Hematopoietic multipotent progenitor cell (in vitro differentiated cells): Measurements from ENCODE around the gene CACNA1D. TPM values are rescaled to one million over a fixed set of nuclear protein-coding genes. Genes with fewer than 3 reads are reported as not detected.

ENCODE experiments used
- DNase-seq, 3 donors: peaks; one replicate each; pipeline ENCODE4 v3.0.0-alpha.2; 2011 to 2015; ENCODE audit warnings: low read depth in 2 of 3, low spot score in 2 of 3
- total RNA-seq: library from RNA; depleted of rRNA; stranded (reverse); fragments of >200 nt; gene quantifications from one replicate; pipeline ENCODE4 v1.2.3, GENCODE V29; 2012

The CACNA1D gene
- total RNA-seq, 1 donor = 0.81 TPM

DNA sequence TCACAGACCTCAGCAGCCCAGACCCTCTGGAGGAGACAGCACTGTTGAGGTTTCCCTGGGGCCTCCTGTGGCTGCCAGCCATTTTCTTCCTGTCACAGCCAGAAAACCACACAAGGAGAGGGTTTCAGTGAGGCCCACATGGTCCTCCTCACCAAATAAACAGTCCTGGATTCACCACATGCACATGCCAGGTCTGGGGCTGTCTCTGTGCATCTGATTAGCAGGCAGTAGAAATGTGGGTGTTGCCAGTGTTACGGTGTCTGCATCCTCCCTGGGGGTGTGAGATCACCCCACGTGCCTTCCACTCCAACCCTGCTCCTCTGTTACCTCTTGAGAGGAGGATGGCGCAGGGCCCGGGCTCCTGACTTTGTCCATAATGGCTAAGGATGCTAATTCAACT lies 211.4 kb downstream of the CACNA1D start:
- DNase-seq = peak in 1 of 3 donors; percentile 56

DNA sequence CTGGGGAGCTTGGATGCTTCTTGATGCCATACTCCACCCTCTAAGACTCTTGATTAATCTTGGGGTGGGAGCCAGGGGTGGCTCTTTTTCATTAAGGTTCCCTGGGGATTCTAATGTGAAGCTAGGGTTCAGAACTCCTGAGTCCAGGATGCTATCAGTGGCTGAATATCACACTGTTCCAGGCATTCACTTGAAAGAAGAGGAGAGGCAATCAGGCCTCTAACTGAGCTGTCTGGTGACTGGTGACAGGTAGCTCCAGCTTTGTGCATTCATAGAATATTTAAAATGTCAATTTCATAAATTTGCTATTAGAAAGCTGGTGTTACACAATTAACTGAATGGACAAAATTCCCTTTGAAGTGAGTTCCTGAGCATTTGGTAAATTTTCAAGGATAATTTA lies 212.8 kb downstream of the CACNA1D start:
- no peak for DNase-seq

DNA sequence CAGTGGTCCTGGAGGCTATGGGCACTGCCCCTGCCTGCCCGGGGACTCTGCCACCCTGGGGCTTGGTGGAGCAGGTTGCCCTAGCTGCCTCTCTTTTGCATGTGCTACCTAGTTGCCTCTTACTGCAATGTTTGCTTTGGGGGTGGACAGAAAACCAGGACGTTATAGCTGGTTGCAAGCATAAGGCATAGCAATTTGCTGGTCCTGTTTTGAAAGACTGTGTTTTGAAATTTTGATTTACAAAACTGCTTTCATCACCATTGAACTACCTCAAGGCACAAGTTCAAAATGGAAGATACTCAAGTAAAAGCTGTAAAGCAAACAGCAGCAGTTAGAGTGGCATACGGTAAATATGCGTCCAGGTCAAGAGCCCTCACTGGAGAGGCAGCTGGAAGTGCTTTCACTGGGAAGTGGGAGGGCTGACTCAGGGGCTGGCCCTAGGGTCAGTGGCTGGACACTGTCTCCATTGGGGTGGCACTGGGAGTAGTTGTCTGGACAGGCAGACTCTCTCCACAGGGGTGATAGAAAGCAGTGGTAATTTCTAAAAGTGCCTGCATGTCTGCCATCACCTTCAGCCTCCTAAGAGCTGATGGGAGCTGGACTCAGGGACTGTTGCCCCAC lies 213.7 kb downstream of the CACNA1D start:
- DNase-seq = no peak

DNA sequence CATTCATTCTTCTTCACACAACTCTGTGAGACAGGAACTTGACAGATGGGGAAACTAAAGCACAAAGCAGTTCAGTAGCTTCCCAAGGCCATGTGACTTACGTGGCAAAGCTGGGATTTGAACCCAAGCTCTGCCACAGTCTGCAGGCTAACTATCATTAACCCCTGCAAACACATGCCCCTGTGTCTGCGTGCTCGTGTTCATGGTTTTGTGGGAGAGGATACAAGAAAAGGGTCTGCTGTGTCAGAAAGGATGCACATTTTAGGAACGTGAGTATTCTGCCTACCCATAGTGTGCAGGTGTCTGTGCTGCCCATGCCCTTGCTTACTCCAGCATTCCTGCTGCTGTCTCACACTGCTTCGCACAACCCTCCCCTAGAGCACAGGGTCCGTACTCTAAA lies 214.8 kb downstream of the CACNA1D start:
- DNase-seq = no peak

DNA sequence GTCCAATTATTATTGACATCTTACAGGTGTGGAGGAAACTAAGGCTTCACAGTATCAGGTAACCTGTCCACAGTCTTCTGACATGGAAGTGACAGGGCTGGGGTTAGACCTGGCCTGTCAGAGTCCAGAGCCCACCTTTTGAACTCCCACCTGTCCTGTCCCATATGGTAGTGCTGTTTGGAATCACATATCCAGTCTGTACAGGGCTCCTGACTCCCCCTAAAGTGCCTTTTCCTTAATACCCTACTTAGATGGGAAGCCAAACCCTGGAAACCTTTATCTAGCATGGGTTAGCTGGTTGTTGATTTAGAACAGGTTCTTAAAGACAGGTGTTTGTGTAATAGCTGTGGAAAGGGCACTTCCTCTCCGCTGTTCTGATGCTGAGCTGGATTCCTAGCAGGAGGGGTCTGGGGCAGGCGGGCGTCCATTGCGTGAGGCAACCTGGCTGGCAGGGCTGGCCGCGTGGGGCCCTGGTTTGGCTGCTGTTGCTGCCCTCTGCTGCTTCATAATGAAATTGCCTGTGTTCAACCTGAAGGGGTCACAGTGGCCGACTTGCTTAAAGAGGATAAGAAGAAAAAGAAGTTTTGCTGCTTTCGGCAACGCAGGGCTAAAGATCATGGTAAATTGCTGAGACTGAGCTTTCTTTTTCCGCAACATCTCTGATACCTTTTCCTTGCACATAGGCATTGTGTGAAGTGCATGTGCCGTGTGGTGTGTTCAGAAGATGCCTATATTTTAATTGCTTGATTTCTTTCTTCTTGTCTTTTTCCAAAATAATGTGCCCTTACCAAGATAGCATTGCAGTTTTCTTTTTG lies 215.7 kb downstream of the CACNA1D start:
- DNase-seq = peak in 2 of 3 donors; percentile 76 to 86

DNA sequence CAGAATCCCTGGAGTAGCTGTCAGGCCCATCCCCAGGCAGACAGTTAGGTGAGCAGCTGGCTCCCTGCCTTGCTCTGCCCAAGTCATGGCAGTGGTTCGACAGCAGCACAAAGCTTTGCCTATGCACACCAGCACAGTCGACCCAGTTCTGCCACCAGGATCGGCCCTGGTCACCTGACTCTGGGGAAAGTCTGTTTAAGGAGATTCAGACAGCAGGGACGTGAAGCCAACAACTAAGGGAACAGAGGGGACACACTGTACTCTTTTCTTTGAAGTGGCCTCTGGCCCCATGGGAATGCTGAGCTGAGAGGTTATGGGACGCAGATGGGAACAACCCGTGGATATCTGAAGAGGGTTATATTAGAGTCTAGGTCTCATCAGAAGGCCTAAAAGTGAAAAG lies 217.0 kb downstream of the CACNA1D start:
- no peak for DNase-seq

DNA sequence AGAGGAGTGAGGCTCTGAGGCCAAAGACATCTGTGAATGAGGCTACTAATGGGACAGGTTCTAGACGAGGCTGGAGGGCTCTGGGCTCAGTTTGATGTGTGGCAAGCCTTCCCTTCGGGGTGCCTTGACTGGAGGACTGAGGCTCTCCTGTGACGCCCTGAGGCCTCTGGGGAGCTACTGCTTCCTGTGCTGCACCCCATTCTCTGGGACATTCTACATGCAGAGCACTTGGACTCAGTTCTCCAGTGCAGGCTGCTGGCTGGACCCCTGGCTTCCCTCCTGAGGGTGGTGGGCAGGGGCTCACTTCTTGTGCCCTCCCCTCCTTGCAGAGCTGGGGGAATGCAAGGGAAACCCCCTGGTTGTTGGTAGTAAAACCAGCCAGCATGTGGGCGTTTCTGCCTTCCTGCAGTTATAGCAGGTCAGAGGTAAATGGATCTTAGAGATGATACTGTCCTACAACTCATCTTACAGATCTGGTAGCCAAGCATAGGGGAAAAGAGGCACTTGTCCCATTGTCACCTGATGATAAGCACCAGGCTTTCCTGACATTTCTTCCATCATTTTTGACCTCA lies 218.5 kb downstream of the CACNA1D start:
- DNase-seq = no peak

DNA sequence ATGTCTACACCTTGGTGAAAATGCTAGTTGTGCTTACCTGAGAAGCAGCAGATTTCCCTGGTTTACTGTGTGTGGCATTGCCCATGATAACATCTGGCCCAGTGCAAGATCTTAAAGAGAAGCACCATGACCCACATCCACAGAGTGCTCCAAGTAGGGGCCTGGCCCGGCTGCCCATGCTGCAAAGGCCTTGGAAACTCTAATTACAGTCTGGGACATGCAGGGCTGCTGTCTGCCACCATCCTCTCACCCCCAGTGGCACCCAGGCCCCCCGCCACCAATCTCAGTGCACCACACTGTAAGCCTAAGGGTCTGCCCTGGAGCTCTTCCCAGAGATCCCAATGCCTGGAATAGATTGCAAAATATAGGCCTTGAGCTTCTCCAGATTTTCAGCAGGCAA lies 219.2 kb downstream of the CACNA1D start:
- no peak for DNase-seq

DNA sequence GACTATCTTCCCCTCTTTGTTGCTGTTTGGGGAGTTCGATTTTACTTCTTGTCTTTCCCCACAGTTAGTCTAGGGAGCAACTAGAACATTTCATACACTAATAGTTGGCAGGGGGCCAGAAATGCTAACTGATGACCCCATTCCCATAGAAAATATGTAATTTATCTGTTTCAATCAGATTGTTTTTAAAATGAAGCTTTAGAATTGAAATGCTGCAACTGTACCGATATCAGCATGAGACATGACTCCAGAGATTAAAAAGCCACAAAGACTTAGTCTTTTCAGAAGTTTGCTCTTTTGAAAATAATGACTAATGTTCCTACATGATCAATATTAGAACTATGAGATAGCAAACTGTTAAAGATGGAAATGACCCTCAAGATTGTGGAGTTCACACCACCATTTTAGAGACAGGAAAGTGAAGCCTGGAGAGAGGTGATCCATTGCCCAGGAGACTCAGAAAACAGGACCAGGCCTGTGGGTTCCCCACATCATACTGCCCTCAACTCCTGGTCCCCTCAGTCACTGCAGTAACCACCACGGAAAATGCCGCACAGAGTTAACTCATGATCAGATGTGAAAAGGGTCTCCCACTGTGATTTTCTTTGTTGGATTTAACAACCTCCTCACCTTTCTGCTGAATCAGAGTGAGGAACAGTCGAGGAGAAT lies 221.5 kb downstream of the CACNA1D start:
- DNase-seq = no peak

DNA sequence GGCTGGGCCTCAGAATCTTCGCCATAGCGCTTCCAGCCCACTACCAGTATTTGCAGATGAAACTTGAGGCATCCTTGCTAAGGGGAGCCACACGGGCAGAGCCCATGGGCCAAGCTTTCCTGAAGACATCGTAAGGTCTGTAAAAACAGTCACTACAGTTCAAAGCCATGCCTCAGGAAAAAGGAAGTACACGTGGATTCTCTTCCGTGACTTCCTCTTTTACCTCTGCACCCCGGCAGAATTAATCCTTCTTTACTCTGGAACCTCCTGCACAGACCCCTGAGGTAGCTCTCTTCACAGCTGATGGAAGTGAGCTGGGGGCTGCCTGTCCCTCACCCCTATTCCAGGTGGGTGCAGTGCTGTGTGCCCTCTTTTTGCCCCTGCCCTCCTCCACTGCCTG lies 222.6 kb downstream of the CACNA1D start:
- DNase-seq = peak in 1 of 3 donors; percentile 31

DNA sequence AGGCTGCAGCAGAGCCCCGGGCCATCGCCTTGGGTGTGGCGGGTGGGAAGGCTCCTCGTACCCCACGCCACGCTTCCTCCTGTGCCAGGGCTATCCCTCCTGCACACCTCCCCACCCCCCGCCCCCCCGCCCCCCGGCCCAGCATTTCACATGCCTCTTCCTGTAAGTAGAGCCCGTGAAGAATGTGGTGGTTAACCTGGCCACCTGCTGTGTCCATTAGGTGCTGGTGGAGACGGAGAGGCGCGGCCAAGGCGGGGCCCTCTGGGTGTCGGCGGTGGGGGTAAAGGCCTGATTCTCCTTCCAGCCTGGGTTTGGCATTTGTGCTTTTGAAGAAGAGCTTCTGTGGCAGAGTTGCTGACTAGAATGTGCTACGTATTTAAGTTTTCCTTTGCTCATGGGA lies 224.1 kb downstream of the CACNA1D start:
- DNase-seq = no peak

DNA sequence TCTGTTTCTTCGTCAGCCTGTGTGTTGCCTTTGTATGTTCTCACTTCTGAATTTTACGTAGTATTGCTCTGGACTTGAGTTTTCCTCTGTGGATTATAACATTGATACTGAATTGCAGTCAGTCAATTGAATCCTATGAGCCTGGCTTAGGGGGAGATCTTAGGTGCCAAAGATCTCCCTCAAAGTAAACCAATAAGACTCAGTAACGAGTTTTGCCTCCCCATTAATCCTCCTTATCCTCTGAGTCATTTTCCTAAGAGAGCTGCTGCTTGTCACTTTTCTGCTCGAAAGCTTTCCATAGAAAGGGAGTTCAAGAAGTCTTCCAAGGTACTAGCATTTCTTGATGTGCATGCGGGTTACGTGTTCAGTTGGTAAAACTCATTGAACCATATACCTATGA lies 225.4 kb downstream of the CACNA1D start:
- DNase-seq = no peak

DNA sequence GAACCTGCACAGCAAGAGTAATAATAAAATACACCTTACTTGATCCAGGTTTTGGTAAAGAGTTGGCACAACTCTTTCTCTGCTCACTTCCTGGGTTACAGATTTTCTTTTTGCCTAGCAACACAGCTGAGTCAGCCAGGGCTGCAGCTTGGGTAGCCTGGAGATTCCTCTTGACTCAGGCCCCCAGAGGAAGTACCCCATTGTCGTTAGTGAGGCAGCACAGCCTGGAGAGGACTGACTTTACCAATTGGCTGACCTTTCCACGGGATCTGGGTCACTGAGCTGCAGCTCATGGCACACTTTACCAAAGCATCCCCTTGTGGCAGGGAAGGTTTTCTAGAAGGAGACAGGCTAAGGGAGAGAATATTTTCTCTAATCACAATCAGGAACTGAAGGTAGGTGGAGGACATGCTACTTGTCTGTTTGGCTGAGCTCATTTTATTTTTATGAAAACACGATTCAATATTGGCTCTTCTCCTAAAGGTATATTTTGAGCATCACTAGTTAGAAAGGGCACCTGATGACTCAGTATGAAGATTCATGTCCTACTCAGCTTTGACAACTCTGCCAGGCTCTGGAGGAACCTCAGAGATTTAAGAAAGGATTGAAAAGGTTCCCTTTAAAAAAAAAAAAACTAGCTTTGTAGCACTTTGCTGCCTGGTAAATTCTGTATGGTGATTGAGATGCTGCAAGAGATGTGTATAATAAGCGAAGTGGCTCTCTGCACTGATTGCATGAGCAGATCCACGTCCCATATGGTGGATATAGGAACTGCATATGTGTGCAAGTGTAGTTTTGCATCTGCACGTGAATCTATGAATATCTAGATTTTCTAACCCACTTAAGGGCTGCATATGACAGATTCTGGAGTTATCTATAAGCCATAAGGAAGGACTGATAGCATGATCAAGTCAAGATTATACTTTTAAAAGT lies 227.0 kb downstream of the CACNA1D start:
- DNase-seq = no peak

DNA sequence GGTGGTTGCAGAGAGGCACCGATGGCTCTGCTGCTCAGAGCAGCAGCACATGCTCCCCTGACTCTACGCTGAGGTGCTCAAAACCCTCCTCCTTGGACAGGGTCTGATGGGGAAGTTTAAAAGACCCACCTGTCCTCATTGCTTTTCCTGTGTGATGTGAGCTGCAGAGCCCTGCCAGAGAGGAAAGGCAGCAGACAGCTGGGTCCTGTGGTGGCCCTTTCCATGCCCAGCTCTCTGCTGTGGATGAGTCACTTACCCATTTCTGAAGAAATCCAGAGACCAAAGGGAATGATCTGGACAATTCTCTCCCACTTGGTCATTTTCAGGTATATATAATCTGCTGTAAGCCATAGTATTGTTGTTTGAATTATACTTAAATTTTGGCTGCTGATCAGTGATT lies 230.2 kb downstream of the CACNA1D start:
- DNase-seq = no peak

DNA sequence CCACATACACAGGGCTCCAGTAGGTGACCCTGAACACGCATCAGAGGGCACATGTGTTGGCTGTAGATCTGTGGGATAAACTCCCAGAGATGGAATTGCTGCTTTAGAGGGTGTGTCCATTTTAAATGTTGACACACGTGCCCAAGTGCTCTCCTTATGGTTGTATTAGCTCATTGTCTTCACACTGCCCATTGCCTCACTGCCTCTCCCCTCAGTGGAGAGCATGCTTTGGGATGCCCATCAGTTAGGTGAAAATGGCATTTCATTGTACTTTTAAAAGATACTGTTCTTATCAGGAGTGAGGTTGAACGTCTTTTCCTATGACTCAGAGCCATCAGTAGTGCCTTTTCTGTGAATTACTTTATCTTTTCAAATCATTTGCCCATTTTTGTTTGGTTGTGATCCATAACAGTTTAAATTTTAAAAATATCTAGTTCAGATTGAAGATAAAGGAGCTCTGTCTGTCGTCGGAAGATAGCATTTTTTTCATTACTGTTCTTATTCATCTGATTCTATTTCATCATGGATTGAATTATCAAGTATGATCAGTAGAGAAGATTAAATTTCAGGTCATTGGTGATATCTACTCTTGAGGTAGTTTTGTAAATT lies 231.1 kb downstream of the CACNA1D start:
- DNase-seq = no peak

DNA sequence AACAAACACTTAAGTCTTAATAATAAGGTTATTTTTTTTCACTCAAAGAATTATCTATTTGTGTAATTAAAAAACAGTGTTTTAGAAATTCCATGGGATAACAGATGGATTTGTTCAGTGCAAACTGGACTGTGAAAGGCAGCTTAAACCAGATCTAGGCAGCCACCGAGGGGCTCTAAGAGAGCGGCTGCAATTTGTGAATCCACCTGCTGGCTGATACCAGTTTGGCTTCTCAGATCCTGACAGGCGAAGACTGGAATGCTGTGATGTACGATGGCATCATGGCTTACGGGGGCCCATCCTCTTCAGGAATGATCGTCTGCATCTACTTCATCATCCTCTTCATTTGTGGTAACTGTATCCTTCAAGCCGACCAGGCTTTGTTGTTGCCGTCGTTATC lies 232.2 kb downstream of the CACNA1D start:
- DNase-seq = no peak

DNA sequence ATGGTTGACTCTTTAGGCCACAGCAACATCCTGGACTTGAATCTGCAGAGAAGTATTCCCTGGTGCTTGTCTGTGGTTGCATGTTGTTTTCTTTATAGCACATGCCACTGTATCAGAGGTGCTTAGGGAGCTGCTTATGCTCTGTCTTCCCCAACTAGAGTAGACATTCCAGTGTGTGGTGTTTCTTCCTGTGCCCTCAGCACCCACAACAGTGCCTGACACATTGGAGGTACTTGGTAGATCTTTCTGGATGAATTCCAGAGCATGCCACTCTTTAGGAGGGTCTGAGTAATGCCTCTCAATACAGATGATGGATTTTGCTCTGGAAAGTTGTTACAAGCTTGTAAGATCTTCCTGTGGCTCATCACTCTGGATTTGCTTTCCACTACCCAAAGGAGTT lies 234.2 kb downstream of the CACNA1D start:
- DNase-seq = no peak

DNA sequence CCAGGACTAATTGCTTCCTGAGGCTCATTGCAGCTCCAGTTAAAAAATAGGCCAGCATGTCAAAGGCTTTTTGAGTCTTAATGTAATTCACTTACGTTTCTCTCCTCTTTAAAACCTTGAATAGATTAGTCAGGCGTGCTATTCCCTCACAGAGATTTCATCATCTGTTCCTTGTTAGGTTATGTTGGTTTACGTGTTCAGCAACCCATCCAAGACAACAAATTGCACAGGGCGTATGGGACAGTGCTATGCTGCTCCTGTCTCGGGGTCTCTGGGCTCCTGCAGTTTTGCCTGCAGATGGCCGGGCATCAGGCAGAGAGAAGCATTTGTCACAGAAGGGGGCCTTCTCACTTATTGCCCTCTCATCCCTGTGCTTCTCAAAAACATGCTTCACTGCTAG lies 234.7 kb downstream of the CACNA1D start:
- DNase-seq = no peak

DNA sequence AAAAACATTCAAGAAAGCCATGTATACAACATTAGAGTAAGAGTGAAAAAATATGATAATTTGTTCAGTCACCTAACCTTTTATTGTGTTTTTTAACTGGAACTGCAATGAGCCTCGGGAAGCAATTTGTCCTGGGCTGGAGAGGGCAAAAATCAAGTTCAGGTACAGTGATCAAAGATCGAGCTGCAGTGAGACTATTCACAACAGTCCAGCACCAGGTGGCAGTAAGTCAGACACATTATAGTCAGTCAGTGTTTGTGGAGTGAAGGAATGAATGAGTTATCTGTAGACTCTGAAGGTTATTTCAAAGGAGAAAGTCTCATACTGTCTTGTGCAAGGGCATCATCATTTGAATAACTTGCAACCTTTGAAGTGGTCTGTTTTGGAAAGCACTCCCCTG lies 235.2 kb downstream of the CACNA1D start:
- no peak for DNase-seq

DNA sequence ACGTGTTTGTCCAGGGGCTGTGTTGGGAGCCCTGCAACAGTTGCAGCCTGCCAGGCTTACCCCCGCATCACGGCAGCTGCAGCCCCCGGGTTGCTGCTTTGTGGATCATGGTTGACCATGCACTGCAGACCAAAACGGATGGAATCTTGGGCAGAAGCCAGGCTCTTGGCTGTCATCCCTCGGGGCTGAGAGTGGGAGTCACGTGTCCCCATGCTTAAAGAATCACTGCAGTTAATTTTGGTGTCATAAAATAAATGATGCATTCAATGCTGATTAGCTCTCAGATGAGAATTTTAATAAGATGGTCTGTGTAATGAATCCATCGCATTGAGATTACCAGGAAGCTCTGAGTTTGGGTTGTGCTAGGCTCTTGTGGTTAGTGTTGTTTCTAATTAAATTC lies 236.2 kb downstream of the CACNA1D start:
- DNase-seq = no peak
